Liver (tissue), 3 donors: ENCODE results near the gene TMEM101.

Source experiments
- ATF3 ChIP-seq: IDR thresholded peaks from 2 replicates; pipeline ENCODE4 v1.6.1; 2016; ENCODE audit warnings: antibody characterized with exemption
- CTCF ChIP-seq: fragments of 150-350 bp; IDR thresholded peaks from 2 replicates; pipeline ENCODE4 v1.5.1; 2017; ENCODE audit warnings: improper control_type of control experiment, low read depth, low read length; ENCODE audit not compliant: missing input control
- FOXA1 ChIP-seq: IDR thresholded peaks from 2 replicates; pipeline ENCODE4 v1.6.1; 2016; ENCODE audit warnings: antibody characterized with exemption
- HNF4G ChIP-seq: IDR thresholded peaks from 2 replicates; pipeline ENCODE4 v1.6.1; 2016; ENCODE audit warnings: antibody characterized with exemption
- RXRA ChIP-seq, 2 donors: IDR thresholded peaks; 2 replicates each; pipeline ENCODE4 v1.6.1; 2017 to 2018; ENCODE audit warnings: antibody characterized with exemption in 2 of 2, mild to moderate bottlenecking in 1 of 2
- YY1 ChIP-seq: IDR thresholded peaks from 2 replicates; pipeline ENCODE4 v1.6.1; 2016; ENCODE audit warnings: antibody characterized with exemption, mild to moderate bottlenecking
- donor health status: healthy.
- donor health status: healthy.

- TF ChIP-seq CTCF = no peak
- no peak for TF ChIP-seq YY1
- no peak for TF ChIP-seq ATF3
- TF ChIP-seq RXRA (IDR thresholded peaks at IDR 0.05) = no peak
- TF ChIP-seq HNF4G = no peak
- no peak for TF ChIP-seq FOXA1
Measured at GRCh38 chr17:44023545-44024270, 8.9 kb upstream of the TMEM101 start.
